Stimulated activated CD4-positive, alpha-beta T cell treated with anti-CD3 and anti-CD28 coated beads, Interleukin-4, amount 100 ng/mL, for 4 hours (primary cell): ENCODE data around the gene TMEM129.
A peak's percentile ranks its signal among the peaks of the same experiment; 100 is the strongest.

Source experiments
- DNase-seq, 2 experiments: peaks; one replicate each; pipeline ENCODE4 v3.0.0-alpha.2; 2020

The TMEM129 gene, protein sequence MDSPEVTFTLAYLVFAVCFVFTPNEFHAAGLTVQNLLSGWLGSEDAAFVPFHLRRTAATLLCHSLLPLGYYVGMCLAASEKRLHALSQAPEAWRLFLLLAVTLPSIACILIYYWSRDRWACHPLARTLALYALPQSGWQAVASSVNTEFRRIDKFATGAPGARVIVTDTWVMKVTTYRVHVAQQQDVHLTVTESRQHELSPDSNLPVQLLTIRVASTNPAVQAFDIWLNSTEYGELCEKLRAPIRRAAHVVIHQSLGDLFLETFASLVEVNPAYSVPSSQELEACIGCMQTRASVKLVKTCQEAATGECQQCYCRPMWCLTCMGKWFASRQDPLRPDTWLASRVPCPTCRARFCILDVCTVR

DNA sequence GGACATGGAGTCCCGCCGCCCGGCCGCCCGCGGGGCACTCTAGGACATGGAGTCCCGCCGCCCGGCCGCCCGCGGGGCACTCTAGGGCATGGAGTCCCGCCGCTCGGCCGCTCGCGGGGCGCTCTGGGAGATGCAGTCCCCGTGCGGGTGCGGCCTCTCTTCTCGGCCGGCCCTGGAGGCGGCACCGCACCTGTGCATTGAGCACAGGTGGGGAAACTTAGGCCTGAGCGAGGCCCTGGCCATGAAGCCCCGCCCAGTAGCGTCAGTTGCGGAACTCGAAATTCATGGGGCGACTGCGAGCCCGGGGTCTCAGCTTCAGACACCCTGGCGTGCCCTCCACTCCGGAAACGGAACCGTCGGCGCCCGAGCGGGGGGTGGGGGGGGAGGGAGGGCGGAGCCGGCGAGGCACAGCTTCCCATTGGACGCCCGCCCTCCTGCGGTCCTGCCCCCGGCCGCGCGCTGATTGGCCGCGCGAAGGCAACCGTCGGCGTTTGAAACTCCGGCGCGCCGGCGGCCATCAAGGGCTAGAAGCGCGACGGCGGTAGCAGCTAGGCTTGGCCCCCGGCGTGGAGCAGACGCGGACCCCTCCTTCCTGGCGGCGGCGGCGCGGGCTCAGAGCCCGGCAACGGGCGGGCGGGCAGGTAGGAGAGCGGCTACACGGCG is at the start of gene TMEM129, which contains the start of gene TACC3:
Gene TMEM129, minus strand, starts transcription at position 321 of the 663 bp plus-strand sequence. CDS start 486 bp downstream, outside the sequence.
Gene TACC3, plus strand, starts transcription at position 519 of the 663 bp plus-strand sequence. CDS start 1,901 bp downstream, outside the sequence.
- DNase-seq, result peak; percentile 90 to 95

DNA sequence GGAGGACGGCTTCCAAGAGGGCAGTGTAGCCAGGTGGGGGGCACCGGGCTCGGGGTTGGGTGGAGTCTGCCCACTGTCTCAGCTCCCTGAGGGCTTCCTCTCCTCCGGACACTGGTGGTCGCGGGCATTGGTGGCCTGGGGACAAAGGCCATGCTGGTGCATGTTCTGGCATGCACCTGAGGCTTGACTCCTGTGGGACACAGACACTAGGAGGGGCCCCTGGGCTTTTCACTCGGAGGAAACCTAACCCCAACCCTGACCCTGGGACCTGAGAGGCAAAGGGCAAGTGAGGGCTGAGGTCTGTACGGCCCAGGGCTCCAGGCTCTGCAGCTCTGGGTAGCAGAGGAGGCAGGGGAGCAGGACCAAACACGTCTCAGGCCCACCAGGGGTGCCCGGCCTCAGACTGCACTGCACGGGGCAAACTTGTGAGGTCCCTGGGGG is 49.7 kb upstream of the TMEM129 start:
- no peak for DNase-seq

DNA sequence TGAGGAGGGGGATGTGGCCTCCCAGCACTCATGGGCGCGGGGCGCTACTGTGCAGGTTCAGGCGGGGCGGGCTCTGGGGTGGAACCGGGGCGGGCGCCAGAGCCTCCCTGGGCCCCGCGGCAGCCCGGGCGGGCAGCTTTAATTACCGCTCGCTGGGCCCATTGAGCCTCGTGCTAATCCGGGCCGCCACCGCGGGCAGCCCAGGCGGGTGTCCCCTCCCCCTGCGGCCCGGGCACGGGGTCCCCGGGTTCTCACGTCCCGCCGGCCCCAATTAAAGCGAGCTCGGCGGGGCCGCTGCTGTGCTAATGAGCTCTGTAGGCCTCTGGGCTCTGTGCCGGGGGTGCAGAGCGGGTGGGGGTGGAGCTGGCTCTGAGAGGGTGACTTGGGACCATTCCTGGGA is 49.1 kb upstream of the TMEM129 start:
- no peak for DNase-seq

DNA sequence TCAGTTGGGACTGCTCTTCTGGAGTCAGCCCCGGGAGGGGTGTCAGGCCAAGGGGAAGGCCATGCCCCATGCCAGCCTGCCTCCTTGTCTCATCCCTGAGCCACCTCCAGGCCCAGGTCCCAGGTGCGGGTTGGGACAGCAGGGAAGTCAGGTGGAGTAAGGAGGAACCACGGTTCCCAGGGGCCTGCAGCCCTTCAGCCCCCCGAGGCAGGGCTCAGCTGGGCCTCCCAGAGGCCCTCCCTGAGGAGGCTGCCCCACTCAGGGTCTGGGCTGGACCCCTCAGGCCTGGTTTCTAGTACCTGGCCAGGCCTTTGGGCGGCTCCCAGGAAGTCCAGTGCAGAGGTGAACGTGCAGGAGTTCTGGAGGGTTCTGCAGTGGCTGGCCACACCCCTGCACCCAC is 48.6 kb upstream of the TMEM129 start:
- no peak for DNase-seq

DNA sequence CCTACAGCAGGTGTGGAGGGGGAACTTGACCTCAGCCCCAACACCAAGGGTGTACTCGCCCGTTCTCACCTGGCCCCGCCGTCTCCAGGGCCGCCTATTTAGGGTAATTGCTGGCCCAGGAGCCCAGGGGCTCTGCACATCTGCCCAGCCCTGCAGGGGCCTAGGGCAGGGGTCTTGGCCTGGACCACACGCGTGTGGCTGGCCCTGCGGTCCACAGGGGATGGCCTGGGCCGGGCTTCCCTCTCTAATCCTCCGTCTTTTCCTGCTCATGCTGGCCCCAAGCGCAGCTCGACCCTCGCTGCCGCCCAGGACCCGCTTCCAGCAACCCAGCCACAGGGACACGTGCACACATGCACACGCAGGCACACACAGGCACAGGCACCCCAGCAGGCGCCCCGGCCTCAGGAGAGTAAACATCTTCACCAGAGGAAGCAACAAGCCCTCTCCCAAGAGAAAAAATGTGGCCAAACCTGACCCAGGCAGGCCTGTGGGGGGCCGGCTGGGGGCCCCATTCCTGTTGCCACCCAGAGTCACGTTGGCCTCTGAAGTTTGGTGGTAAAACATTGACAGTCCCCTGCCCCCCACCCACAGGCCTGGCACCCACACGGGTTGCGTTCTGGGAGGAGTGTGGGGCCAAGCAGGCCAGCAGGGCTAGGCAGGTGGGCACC is 47.4 kb upstream of the TMEM129 start:
- no peak for DNase-seq

DNA sequence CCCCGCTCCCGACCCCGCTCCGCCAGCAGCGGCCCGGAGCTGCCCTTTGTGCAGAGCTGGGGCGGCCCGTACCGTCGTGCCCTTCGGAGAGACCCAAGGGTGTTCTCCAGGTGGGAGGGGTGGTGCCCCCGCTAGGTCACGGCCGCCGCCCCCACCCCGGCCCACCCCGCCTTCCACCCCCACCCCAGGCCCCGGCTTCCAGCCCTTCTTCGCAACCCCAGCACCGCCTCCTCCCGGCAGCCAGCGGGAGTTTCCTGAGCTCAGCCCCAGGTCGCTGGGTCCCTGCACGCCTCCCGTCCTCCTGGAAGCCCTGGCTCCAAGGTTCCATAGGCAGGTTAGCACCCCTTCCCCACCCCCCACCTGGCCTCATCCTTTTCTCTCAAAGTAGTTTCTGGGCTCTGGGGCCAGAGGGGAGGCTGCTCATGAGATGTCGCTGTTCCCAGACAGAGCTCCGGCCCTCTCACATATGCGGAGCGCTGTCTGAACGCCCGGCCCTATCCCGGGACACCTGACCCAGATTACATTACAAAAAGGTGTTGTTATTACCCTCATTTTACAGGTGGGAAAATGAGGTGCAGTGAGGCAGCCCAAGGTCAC is 46.7 kb upstream of the TMEM129 start:
- DNase-seq, result peak in 1 of 2 experiments; percentile 31

DNA sequence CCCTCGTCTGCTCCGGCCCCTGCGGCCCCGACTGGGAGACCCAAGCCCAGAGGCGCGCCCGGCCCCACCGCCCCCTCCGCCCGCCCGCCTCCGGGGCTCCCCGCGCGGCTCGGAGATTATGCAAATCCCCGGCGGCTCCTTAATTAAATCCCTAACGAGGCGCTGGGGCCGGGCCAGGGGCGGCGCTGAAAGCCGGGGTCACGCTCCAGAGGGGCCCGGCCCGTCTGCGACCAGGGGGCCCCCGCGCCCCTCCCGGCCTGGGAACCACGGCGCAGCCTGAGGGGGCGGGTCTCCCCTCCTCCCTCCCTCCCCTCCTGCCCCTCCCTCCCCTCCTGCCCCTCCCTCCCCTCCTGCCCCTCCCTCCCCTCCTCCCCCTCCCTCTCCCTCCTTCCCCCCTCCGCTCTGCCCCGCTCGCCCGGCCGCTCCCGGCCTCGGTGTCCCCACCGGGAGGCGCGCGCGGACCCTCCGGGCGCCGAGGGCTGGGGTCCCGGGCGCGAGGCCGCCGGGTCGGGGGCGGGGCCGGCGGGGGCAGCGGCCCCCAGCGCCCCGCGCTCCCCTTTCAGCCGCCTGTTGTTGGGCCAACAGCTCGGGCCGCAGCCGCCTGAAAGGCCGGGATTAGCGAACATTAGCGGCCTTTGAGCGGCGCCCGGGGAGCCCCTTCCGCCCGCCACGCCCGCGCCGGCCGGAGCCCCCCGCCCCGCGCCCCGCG is 46.1 kb upstream of the TMEM129 start:
- DNase-seq, result no peak

DNA sequence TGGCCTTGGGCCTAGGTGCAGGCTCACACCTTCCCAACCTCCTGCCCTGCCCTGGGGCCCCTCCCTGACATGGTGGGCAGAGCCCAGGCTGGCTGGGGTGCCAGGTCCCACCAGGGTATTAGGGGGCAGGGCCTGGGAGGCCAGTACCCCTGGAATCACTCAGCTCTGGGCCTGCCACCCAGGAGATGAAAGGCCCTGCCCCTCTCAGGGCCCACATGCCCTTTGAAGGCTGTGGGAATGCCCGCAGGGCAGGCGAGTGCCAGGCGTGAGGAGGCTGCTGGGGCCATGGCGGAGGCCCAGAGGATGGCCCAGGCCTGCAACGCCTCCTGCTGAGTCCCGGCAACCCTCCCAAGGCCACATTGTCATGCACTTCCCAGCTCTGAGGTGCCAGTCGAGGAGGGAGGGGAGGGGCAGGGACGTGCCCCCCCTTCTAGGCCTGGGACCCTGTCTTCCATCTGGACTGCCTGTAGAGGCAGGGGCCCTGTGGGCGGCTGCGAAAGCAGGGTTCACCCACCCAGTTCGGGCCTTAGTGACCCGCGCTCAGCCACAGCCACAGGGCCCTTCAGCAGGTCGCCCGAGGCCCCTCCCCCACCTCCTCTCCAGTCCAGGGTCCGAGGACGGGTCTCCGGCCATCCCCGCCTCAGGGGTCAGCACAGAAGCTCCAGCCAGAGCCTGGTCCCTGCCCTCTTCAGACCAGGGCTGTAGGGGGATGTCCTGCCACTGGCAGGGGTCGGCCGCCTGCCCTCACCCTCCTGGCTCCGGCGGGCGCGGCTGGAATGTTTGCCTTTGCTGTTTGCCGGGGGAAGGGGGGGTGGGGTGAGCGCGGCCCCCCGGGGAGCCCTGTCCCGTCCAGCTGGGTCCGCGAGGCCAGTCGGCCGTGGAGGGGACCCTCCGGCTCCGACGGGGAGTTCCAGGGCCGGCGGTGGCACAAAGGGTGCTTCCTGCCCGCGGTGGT is 45.3 kb upstream of the TMEM129 start:
- DNase-seq, result no peak

DNA sequence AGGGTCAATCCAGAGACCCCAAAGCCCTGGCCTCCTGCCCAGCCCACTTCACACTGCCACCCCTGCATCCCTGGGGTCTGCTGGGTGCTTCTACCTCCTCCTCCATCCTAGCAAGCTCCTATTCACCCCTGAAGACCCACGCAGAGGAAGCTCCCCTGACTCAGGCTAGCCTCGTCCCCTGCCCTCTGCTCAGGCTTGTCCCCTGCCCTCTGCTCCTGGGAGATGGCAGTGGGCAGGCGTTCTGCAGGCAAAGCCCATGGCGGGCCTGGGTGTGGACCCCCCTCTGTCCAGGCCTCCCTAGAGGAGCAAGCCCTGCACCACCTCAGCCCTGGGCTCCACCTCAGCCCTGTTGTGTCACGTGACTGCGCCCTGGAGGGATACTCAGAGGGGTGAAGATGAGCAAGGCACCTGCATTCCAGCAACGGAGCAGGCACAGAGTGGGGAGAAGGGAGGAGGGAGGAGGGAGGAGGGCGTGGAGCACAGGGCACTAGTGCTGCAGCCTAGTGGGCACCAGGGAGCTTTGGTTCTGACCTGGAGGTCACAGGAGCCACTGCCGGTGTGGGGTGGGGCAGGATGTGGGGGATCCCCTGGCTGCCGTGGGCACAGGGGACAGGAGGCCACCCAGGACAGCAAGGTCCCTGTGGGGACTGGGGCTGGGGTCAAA is 44.4 kb upstream of the TMEM129 start:
- DNase-seq, result no peak

DNA sequence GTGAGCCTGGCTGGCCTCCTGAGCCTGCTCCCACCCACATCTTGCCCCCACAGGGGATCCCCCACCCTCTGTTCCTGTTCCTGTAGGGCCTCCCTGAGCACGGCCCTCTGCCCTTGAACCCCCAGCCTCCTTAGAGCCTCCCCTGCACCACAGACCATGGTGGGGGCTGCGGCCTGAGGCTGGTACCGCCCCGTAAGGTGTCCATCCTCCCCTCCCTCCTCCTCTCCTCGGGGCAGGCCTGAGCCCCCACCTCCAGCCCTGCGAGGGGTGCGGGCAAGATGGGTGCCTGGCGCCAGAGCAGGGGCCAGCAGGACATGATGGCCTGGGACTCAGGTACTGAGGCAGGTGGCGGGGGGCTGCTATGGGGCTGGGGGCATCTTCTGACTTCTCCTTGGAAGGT is 43.5 kb upstream of the TMEM129 start:
- no peak for DNase-seq

DNA sequence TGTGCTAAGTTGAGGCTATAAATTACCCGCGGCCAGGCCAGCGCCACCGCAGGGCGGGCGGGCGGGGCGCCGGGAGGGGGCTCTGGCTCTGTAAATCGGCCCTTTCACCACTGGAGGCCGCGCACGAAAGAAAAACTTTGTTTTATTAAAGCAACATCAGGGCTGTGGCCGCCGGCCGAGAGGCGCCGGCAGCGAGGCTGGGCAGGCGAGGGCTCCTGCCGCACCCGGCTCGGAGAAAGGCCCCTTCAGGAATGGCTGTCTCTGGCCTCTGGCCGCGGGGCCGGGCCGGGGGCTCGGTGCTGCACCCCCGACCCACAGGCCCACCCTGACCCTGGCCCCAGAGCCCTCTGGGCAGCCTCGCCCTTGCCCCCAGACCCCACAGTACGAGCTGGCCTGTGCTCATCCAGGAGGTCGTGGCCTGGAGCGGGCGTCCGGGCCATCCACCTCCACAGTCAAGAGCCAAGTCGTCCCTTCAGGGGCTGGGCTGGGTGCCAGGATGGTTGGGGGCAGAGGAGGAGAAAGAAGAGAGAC is 42.5 kb upstream of the TMEM129 start:
- DNase-seq, result no peak

DNA sequence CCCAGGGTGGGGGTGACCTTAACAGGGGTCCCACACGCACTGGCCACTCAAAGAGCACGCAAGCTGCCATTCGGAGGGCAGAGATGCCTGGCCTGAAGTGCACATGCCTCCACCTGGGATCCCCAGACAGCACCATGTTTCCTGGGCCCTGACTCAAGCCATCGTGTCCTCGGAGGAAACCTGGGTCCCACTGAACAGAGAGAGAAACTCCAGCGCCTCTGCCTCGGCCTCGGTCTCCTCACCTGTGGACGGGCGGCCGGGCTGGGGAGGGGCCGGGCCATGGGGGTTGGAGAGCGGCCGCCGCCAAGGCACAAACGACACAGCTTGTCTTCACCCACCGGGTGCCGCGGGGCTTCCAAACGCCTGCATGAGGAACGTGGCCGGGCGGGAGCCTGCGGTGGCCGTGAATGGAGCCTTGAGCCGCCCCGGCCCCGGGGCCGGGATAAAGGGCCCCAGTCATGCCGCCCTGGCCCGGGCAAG is 42.0 kb upstream of the TMEM129 start:
- DNase-seq, result no peak

DNA sequence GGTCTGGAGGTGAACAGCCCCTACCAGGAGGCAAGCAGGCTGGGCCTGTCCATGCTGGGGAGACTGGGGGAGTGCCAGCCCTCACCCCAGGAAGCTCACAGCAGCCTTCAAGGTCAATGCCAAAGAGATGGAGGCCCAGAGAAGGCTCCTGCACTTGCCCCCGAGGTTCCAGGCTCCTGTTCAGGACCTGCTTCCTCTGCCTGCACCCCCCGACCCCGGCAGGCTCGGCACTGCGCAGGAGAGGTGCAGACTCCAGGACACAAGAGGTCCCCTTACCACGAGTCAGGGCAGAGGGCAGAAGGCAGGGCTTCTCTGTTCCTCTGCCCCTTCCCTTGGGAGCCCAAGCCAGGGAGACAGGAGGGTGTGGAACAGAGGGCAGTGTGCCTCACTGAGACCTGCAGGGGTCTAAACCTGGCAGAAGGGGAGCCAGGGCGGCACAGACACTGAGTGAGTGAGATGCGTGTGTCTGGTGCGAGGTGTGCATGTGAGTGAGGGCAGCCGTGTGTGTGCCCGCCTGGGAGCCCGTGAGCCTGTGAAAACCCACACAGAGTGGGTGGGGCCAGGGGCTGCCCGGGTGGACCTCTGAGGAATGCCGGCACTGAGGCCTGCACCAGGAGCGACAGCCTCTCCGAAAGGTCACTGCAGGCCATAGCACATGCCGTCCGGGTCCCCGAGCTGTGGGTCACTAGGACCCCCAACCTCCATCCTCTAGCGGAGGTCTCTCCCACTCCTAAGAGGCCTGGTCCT is 41.3 kb upstream of the TMEM129 start:
- no peak for DNase-seq

DNA sequence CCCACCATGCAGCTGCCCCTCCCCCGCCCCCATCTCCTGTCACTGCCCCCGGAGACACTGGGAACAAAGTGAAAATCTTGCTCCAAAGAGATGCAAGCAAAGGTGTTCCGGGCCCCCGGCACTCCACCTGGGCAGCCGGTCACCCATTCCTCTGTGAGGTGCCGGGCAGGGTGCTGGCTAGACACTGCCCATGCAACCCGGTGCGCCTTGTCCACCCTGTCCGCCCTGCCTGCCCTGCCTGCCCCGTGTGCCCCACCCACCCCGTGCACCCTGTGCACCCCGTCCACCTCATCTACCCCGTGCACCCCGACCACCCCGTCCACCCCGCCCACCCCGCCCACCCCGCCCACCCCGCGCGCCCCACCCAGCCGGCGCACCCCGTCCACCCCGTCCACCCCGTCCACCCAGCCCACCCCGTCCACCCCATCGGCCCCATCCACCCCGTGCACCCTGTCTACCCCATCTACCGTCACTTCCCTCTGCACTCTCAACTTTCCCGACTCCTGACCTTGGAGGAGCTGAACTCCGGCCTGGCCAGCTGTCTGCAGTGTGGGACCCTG is 40.1 kb upstream of the TMEM129 start:
- DNase-seq, result no peak

DNA sequence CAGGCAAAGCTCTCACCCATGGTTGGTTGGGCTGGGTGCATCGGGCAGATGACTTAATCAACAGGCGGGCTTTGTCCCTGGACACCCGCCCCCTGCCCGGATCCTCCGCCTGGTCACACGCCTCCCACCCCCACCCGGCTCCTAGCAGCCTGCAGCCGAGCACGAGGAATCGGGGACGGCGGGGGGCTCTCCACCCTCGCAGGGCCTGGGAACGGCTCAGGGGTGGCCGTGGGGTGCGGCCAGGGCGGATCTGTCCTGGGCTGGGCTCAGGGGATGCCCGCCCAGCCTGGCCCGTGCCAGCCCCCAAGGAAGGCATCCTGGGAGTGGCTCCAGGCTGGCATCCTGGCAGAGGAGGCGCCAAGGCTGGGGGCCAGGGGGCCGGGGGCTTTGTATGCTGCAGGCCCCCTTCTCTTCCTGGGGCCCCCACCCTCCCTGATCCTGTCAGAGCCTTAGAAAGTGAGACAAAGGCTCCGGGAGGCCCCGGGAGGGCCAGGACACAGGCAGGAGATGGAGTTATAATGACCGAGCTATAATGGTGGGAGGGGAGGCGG is 39.5 kb upstream of the TMEM129 start:
- no peak for DNase-seq

DNA sequence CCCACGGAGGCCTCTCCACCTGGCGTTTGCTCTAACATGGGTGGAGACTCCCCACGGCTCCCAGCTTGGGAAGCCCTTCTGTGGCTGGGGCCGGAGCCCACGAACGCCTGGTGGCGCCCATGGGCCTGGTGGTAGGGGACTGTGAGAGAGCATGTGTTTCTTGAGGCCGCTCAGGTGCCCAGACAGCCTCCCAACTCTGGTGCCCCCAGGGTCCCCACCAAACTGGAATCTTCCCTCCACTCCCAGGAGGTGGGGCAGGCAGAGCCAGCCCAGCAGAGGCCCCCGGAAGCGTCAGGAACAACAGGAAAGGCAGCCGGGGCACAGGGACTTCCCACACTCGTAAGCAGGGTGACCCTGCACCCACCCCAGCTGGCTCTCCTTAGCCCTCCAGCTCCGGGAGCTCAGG is 38.7 kb upstream of the TMEM129 start:
- DNase-seq, result no peak

DNA sequence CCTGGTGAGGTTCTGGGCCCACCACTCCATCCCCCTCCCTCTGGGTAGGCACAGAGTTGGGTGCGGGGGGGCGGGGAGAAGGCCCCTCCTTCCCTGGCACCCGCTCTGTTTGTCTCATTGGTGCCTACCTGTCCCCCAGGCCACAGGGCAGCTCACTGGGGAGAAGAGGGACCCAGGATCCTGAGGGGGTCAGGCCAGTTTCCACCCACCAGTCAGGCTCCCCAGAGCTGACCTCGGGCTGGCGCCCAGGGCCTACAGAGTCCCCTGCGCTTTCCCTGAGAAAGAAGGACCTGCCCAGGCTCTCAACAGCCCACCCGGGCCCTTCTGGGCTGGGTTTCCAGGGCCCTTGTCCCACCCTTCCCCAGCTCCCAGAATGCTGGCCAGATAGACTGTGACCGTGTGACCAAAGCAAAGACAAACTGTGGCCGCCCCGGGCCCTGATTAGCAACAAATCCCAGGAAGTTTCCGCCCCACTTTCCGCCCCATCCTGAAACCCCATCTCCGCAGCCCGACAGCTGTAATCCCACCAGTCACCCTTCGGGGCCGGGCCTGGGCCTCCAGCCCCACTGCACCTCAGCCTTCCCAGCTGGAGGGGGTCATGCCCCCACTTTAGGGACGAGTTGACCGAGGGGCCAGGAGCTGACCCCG is 38.2 kb upstream of the TMEM129 start:
- DNase-seq, result no peak
